Naive thymus-derived CD8-positive, alpha-beta T cell (primary cell): ENCODE measurements around the gene ORAI3. TPM values are rescaled to one million over a fixed set of nuclear protein-coding genes. Genes with fewer than 3 reads are reported as not detected.
A peak's percentile ranks its signal among the peaks of the same experiment; 100 is the strongest.

Experiments used
- ATAC-seq, 2 donors: fragments of 150-1000 bp; cut with Tn5 transposase in 1 of 2; sonication (Bioruptor Pico), chemical (Tn5 transposase) in 1 of 2; 1 replicate in 1 of 2; 2 replicates in 1 of 2; pipeline ENCODE4 v1.10.0; 2021; ENCODE audit warnings: mild to moderate bottlenecking in 2 of 2, moderate library complexity in 2 of 2
- POLR2A ChIA-PET: fragments of 350-600 bp; sonication (Branson Sonifier 250); formaldehyde crosslinking; loops from one replicate; lab custom pipeline; 2021; ENCODE audit warnings: antibody characterized with exemption; lab: Charles Lee
- DNase-seq, 10 donors: peaks; one replicate each; pipeline versions ENCODE4 v3.0.0 to v3.0.0-alpha.2; 2020 to 2022
- H3K27ac Mint-ChIP-seq, 10 donors: one replicate each; pipeline ENCODE4 v1.8.0; 2020 to 2022; ENCODE audit warnings: mild to moderate bottlenecking in 10 of 10, mixed read lengths in 10 of 10, moderate library complexity in 4 of 10, inconsistent platforms in 1 of 10
- H3K27me3 Mint-ChIP-seq, 5 donors: one replicate each; pipeline ENCODE4 v1.8.0; 2021 to 2022; ENCODE audit warnings: mixed read lengths in 5 of 5
- H3K36me3 Mint-ChIP-seq, 3 donors: one replicate each; pipeline ENCODE4 v1.8.0; 2020 to 2022; ENCODE audit warnings: mixed read lengths in 3 of 3, mild to moderate bottlenecking in 2 of 3, inconsistent platforms in 1 of 3
- H3K4me1 Mint-ChIP-seq, 4 donors: one replicate each; pipeline ENCODE4 v1.8.0; 2021 to 2022; ENCODE audit warnings: mixed read lengths in 4 of 4
- H3K4me3 Mint-ChIP-seq, 10 donors: one replicate each; pipeline ENCODE4 v1.8.0; 2020 to 2022; ENCODE audit warnings: mild to moderate bottlenecking in 10 of 10, mixed read lengths in 10 of 10, moderate library complexity in 6 of 10, inconsistent platforms in 1 of 10
- H3K9me3 Mint-ChIP-seq, 9 donors: one replicate each; pipeline ENCODE4 v1.8.0; 2020 to 2022; ENCODE audit warnings: mixed read lengths in 9 of 9, mild to moderate bottlenecking in 3 of 9, inconsistent platforms in 1 of 9, moderate library complexity in 1 of 9
- polyA plus RNA-seq, 3 donors: library from polyadenylated mRNA; unstranded; fragments of 300-500 nt; fragmentation: Illumina TruSeq; gene quantifications; one replicate each; pipeline ENCODE4 v1.2.3, GENCODE V29; 2021
- total RNA-seq, 8 experiments: library from RNA in 2 of 8; stranded (reverse) in 2 of 8; gene quantifications; one replicate each; pipeline ENCODE4 v1.2.3 and lab custom pipeline; 2021 to 2026

Gene ORAI3
- total and polyA plus RNA-seq, 5 experiments from 2014 or later = 15.2 to 20.8 (median 16.0) TPM

GRCh38 chr16:31001507-31002249 lies 52.8 kb downstream of the ORAI3 start:
- no peak overlapping the region for H3K4me3 Mint-ChIP-seq
- ATAC-seq (no peak), DNase-seq (no peak)
- no peaks in the 10 kb centered on the region for H3K9me3 Mint-ChIP-seq
- POLR2A ChIA-PET = no interaction called here
- no peaks in the 10 kb centered on the region for H3K27me3 Mint-ChIP-seq
- H3K27ac Mint-ChIP-seq = no peak overlapping the region
- no peaks in the 10 kb centered on the region for H3K36me3 Mint-ChIP-seq
- H3K4me1 Mint-ChIP-seq = peaks cover 1 to 3% (median 3%) of the 10 kb centered on the region in 4 donors

- H3K27me3 Mint-ChIP-seq = no peaks in the 10 kb centered on the region
- no peak for DNase-seq
- H3K4me3 Mint-ChIP-seq = no peak overlapping the region
- no peaks in the 10 kb centered on the region for H3K9me3 Mint-ChIP-seq
- no peak for ATAC-seq
- no peaks in the 10 kb centered on the region for H3K36me3 Mint-ChIP-seq
- POLR2A ChIA-PET = interaction anchor here (0.6 kb wide), 1 partner anchor 8 kb away, joined by 5 read pairs; no protein-coding TSS in a partner anchor
- no peak overlapping the region for H3K27ac Mint-ChIP-seq
- H3K4me1 Mint-ChIP-seq = peaks cover 0 to 1% (median 0%) of the 10 kb centered on the region in 4 donors
Measured at GRCh38 chr16:31002250-31002700, 53.4 kb downstream of the ORAI3 start.

GRCh38 chr16:31002862-31003341 lies 54.0 kb downstream of the ORAI3 start:
- no peak for DNase-seq
- peak overlapping the region in 1 of 10 donors; percentile 55 for H3K27ac Mint-ChIP-seq
- POLR2A ChIA-PET = no interaction called here
- H3K4me1 Mint-ChIP-seq = peaks cover 0 to 1% (median 0%) of the 10 kb centered on the region in 4 donors
- H3K27me3 Mint-ChIP-seq = no peaks in the 10 kb centered on the region
- no peak overlapping the region for H3K4me3 Mint-ChIP-seq
- no peaks in the 10 kb centered on the region for H3K36me3 Mint-ChIP-seq
- no peak for ATAC-seq
- H3K9me3 Mint-ChIP-seq = no peaks in the 10 kb centered on the region

- POLR2A ChIA-PET = no interaction called here
- Mint-ChIP-seq H3K9me3 (no peaks in the 10 kb centered on the region), H3K36me3 (no peaks in the 10 kb centered on the region), H3K27me3 (no peaks in the 10 kb centered on the region), H3K27ac (peak overlapping the region in 1 of 10 donors; percentile 57), H3K4me3 (no peak overlapping the region), H3K4me1 (peaks cover 0 to 1% (median 0%) of the 10 kb centered on the region in 4 donors)
- ATAC-seq (no peak), DNase-seq (no peak)
Measured at GRCh38 chr16:31003744-31004143, 54.9 kb downstream of the ORAI3 start.

Other genes starting within 250 kb of the ORAI3 start
- gene SRCAP, start 249.9 kb upstream of the ORAI3 start, total RNA-seq = 100 to 1,000 TPM; 107 to 110 TPM
- gene SRCAP, start 249.9 kb upstream of the ORAI3 start, polyA plus RNA-seq = 10 to 100 TPM in 2 of 3 donors, 1 to 10 TPM in 1; 5.2 to 31.3 (median 14.9) TPM
- gene PHKG2, start 200.6 kb upstream of the ORAI3 start, total RNA-seq = 10 to 100 TPM; 50.2 to 53.7 TPM
- 10 to 100 TPM; 39.7 to 43.1 (median 40.6) TPM for gene PHKG2, start 200.6 kb upstream of the ORAI3 start, polyA plus RNA-seq
- gene CFAP119, start 187.0 kb upstream of the ORAI3 start, total RNA-seq = 1 to 10 TPM; 2.0 to 4.1 TPM
- under 1 TPM; 0.11 to 0.38 (median 0.31) TPM for gene CFAP119, start 187.0 kb upstream of the ORAI3 start, polyA plus RNA-seq
- 100 to 1,000 TPM; 112 to 114 TPM for gene RNF40, start 186.7 kb upstream of the ORAI3 start, total RNA-seq
- 10 to 100 TPM; 24.4 to 52.4 (median 27.2) TPM for gene RNF40, start 186.7 kb upstream of the ORAI3 start, polyA plus RNA-seq
- 1 to 10 TPM; 9.3 to 10.0 TPM for gene ZNF629, start 161.9 kb upstream of the ORAI3 start, total RNA-seq
- gene ZNF629, start 161.9 kb upstream of the ORAI3 start, polyA plus RNA-seq = 1 to 10 TPM in 1 of 3 donors, under 1 TPM in 2; 0.17 to 2.5 (median 0.91) TPM
- gene BCL7C, start 55.0 kb upstream of the ORAI3 start, total RNA-seq = 10 to 100 TPM; 24.2 to 24.6 TPM
- 10 to 100 TPM; 33.9 to 38.8 (median 34.7) TPM for gene BCL7C, start 55.0 kb upstream of the ORAI3 start, polyA plus RNA-seq
- gene CTF1, start 52.5 kb upstream of the ORAI3 start, total RNA-seq = 1 to 10 TPM; 1.0 to 1.3 TPM
- gene CTF1, start 52.5 kb upstream of the ORAI3 start, polyA plus RNA-seq = under 1 TPM in 1 of 3 donors, not detected in 2; 0.14 TPM
- gene FBXL19, start 25.5 kb upstream of the ORAI3 start, total RNA-seq = 10 to 100 TPM; 13.1 to 16.8 TPM
- under 1 TPM; 0.06 to 0.29 (median 0.16) TPM for gene FBXL19, start 25.5 kb upstream of the ORAI3 start, polyA plus RNA-seq
- 10 to 100 TPM; 39.5 to 44.3 TPM for gene SETD1A, start 8.7 kb downstream of the ORAI3 start, total RNA-seq
- gene SETD1A, start 8.7 kb downstream of the ORAI3 start, polyA plus RNA-seq = 1 to 10 TPM in 1 of 3 donors, under 1 TPM in 2; 0.35 to 2.0 (median 0.77) TPM
- 1 to 10 TPM; 1.2 to 1.9 TPM for gene HSD3B7, start 36.1 kb downstream of the ORAI3 start, total RNA-seq
- gene HSD3B7, start 36.1 kb downstream of the ORAI3 start, polyA plus RNA-seq = under 1 TPM in 2 of 3 donors, not detected in 1; 0.07 to 0.08 TPM
- 1 to 10 TPM; 2.9 to 3.9 TPM for gene STX1B, start 61.6 kb downstream of the ORAI3 start, total RNA-seq
- under 1 TPM in 2 of 3 donors, not detected in 1; 0.07 to 0.49 TPM for gene STX1B, start 61.6 kb downstream of the ORAI3 start, polyA plus RNA-seq
- 100 to 1,000 TPM in 1 of 2 experiments, 10 to 100 TPM in 1; 97.9 to 100 TPM for gene STX4, start 84.5 kb downstream of the ORAI3 start, total RNA-seq
- gene STX4, start 84.5 kb downstream of the ORAI3 start, polyA plus RNA-seq = 10 to 100 TPM; 23.2 to 31.3 (median 23.7) TPM
- 10 to 100 TPM; 11.7 to 13.7 TPM for gene ZNF668, start 125.2 kb downstream of the ORAI3 start, total RNA-seq
- 1 to 10 TPM; 4.2 to 9.1 (median 7.5) TPM for gene ZNF668, start 125.2 kb downstream of the ORAI3 start, polyA plus RNA-seq
- gene ZNF646, start 125.4 kb downstream of the ORAI3 start, total RNA-seq = 10 to 100 TPM; 33.2 to 35.7 TPM
- 1 to 10 TPM; 2.8 to 9.1 (median 4.0) TPM for gene ZNF646, start 125.4 kb downstream of the ORAI3 start, polyA plus RNA-seq
- 10 to 100 TPM; 11.1 to 11.4 TPM for gene PRSS53, start 139.9 kb downstream of the ORAI3 start, total RNA-seq
- under 1 TPM; 0.49 to 0.54 (median 0.51) TPM for gene PRSS53, start 139.9 kb downstream of the ORAI3 start, polyA plus RNA-seq
- gene VKORC1, start 145.7 kb downstream of the ORAI3 start, total RNA-seq = 10 to 100 TPM; 42.0 to 47.8 TPM
- gene VKORC1, start 145.7 kb downstream of the ORAI3 start, polyA plus RNA-seq = 100 to 1,000 TPM in 1 of 3 donors, 10 to 100 TPM in 2; 98.2 to 109 (median 99.1) TPM
- 10 to 100 TPM; 17.1 to 19.7 TPM for gene BCKDK, start 159.3 kb downstream of the ORAI3 start, total RNA-seq
- gene BCKDK, start 159.3 kb downstream of the ORAI3 start, polyA plus RNA-seq = 10 to 100 TPM; 20.8 to 30.8 (median 23.4) TPM
- gene KAT8, start 168.6 kb downstream of the ORAI3 start, total RNA-seq = 100 to 1,000 TPM; 118 to 123 TPM
- 10 to 100 TPM; 58.0 to 90.5 (median 67.4) TPM for gene KAT8, start 168.6 kb downstream of the ORAI3 start, polyA plus RNA-seq
- not detected for gene PRSS8, start 186.7 kb downstream of the ORAI3 start, total RNA-seq
- not detected for gene PRSS8, start 186.7 kb downstream of the ORAI3 start, polyA plus RNA-seq
- under 1 TPM; 0.63 to 0.83 TPM for gene PRSS36, start 201.0 kb downstream of the ORAI3 start, total RNA-seq
- gene PRSS36, start 201.0 kb downstream of the ORAI3 start, polyA plus RNA-seq = 1 to 10 TPM in 2 of 3 donors, under 1 TPM in 1; 0.79 to 3.5 (median 1.4) TPM
- gene FUS, start 231.1 kb downstream of the ORAI3 start, total RNA-seq = 100 to 1,000 TPM; 607 to 637 TPM
- 100 to 1,000 TPM; 118 to 163 (median 149) TPM for gene FUS, start 231.1 kb downstream of the ORAI3 start, polyA plus RNA-seq